PFSK-1 (cell line): ENCODE measurements around the gene LPCAT1.

Experiments
- POLR2AphosphoS5 ChIP-seq: IDR thresholded peaks from 2 replicates; pipeline ENCODE4 v1.6.1; 2012; ENCODE audit warnings: low read depth, mild to moderate bottlenecking, control low read depth, low read length, moderate library complexity
- TAF1 ChIP-seq: IDR thresholded peaks from 2 replicates; pipeline ENCODE4 v1.6.1; 2012; ENCODE audit warnings: low read length, control low read depth, borderline replicate concordance; ENCODE audit not compliant: insufficient read depth

- TF ChIP-seq TAF1 (no peak), POLR2AphosphoS5 (no peak)
These were observed 57.7 kb downstream of the LPCAT1 start for GRCh38 chr5:1465966-1466471.
